AG10803 (cell line): ENCODE measurements around the gene ENAH.

Source experiments
- DNase-seq: peaks from one replicate; pipeline ENCODE4 v3.0.0; 2010; ENCODE audit warnings: low read depth
- H3K4me3 ChIP-seq: 2 replicates; pipeline ENCODE4 v1.5.1; 2011; ENCODE audit warnings: mild to moderate bottlenecking, low read length, control low read depth
- TF ChIP-seq, protein P1 (sequence below): conservative IDR thresholded peaks from 2 replicates; pipeline ENCODE4 v1.5.1; 2011; ENCODE audit warnings: mild to moderate bottlenecking, low read length, control low read depth, inconsistent platforms

The ENAH gene

DNA sequence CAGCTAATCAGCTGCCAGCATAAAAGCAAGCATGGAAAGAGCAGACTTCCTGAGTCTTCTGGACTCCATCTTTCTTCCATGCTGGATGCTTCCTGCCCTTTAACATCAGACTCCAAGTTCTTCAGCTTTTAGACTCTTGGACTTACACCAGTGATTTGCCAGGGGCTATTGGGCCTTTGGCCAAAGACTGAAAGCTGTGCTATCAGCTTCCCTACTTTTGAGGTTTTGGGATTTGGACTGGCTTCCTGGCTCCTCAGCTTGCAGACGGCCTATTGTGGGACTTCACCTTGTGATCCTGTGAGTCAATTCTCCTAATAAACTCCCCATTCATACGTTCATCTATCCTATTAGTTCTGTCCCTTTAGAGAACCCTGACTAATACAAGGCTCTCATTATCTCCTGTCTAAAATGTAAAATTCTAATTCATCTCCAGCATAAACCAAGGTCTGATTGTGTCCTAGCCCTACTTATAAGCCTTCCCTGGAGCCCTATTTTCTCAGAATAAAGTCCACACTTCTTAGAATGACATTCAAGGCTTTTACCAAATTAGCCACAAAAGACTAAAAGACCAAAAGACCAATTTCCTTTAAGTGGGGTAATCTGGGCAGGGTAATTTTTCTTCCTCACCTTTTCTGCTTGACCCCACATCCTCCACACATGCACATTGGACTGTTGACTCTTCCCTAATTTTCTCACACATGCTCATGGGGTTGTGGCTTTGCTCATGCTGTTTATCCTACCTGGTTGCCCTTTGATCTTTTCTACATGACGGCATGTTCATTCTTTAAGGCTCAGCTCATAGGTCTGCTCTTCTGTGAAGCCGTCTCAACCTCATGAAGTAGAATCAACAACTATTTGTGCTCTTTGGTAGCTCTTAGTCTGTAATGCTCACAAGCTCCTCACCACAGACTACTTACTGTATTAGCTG lies 18.1 kb upstream of the ENAH start:
- TF ChIP-seq, protein P1, sequence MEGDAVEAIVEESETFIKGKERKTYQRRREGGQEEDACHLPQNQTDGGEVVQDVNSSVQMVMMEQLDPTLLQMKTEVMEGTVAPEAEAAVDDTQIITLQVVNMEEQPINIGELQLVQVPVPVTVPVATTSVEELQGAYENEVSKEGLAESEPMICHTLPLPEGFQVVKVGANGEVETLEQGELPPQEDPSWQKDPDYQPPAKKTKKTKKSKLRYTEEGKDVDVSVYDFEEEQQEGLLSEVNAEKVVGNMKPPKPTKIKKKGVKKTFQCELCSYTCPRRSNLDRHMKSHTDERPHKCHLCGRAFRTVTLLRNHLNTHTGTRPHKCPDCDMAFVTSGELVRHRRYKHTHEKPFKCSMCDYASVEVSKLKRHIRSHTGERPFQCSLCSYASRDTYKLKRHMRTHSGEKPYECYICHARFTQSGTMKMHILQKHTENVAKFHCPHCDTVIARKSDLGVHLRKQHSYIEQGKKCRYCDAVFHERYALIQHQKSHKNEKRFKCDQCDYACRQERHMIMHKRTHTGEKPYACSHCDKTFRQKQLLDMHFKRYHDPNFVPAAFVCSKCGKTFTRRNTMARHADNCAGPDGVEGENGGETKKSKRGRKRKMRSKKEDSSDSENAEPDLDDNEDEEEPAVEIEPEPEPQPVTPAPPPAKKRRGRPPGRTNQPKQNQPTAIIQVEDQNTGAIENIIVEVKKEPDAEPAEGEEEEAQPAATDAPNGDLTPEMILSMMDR, result no peak
- DNase-seq, result no peak
- H3K4me3 ChIP-seq, result no peak overlapping the region

DNA sequence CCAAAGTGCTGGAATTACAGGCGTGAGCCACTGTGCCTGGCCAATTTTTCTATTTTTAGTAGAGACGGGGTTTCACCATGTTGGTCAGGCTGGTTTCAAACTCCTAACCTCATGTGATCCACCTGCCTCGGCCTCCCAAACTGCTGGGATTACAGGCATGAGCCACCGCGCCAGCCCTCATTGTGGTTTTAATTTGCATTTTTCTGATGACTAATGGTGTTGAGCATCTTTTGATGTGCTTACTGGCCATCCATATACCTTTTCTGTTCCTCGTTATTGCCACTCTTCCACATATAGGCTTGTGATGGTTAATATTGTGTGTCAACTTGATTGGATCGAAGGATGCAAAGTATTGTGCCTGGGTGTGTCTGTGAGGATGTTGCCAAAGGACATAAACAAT lies 17.4 kb upstream of the ENAH start:
- no peak for DNase-seq

DNA sequence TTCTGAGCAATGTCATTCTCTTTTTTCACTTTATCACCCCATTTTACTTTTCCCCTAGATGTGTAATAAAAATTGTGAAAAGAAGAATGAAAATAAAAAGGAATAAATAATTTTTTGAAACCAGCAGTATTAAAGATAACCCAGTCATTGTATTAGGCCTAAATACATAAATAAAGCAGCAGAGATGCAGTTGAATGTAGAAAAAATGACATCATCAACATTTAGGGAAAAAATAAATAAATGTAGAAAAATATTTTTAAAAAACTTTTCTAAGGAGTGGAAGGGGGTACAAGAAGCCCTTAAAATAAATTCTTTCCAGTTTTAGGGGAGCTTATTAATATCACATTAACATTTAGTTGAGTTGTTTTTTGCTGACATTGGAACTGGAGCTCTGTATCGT lies 15.3 kb upstream of the ENAH start:
- no peak overlapping the region for H3K4me3 ChIP-seq
- DNase-seq, result no peak
- TF ChIP-seq, protein P1, result no peak

More for the DNA sequence above, 17.4 kb upstream of the ENAH start:
- no peak overlapping the region for H3K4me3 ChIP-seq
- TF ChIP-seq, protein P1, result no peak

DNA sequence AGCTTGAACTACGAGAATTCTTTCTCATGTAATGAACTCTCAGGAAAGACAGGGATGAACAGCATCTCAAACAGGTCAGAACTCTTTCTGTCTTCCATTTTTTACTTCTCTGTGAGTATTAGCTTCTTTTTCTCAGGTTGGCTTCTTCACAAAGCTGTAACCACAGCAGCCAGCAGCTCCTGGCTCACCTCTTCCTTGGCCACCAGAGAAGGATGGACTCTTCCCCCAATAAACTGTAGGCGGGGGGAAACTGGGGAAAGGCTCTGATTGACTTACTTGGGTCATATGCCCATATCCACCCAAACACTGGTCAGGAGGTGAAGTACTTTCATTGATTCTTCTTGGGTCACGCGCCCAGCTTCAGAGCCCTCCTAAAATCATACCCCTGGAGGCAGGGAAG lies 14.4 kb upstream of the ENAH start:
- DNase-seq, result no peak
- H3K4me3 ChIP-seq, result no peak overlapping the region
- TF ChIP-seq, protein P1, result no peak

DNA sequence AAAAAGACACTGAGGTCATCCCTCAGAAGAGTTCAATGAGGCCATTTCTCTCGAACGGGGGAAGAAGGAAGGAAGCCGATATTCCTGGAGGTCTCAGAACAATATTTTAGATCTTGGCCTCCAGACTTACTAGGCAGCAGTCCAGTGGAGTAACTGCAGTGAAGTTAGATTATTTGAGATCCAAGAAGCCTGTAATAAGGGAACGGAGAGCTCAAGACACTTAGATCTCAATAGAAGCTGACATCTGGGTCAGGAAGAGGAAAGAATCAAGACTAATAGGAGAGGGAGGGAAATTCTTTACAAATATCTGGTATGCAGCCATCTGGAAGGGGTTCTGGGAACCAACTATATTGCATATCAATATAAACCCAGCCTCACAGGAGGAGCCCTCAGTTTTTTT lies 13.6 kb upstream of the ENAH start:
- TF ChIP-seq, protein P1, result no peak

DNA sequence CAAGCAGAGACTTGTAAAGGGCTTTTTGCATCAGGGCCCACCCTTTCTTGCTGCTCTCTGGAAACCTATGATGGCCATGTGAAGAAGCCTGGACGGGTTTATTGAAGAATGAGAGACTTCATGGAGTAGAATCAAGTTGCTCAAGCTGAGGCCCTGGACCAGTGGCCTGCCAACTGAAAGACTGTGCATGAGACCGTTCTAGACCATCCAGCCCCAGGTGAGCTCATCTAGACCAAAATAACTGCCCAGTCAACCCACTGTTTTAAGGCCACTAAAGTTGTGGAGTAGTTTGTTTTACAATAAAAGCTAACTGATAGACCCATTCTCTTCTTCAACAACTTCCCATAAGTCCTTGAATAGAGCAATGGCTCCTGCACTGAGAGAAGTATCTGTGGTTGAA lies 11.8 kb upstream of the ENAH start:
- TF ChIP-seq, protein P1, result no peak
- no peak for DNase-seq
- no peak overlapping the region for H3K4me3 ChIP-seq

More for the DNA sequence above, 13.6 kb upstream of the ENAH start:
- DNase-seq, result no peak
- H3K4me3 ChIP-seq, result no peak overlapping the region

DNA sequence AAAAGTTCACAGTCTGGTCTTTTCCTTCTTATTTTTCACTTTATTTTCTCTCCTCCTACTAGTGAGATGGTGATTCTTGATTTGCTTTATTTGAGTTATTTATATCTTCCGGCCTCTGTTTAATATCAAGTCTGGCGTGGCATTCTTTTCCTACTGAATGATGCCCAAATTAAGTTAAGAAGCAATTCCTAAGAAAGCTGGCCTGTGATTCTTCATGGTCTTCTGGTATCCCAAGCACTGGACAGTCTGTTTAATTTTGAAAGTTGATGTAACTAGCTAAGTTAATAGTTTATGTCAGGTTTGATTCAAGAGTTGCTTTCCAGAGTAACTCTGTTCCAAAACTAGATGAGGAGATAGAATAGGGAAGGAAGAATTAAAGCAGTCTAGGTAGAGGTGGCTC lies 9.2 kb upstream of the ENAH start:
- no peak for DNase-seq
- TF ChIP-seq, protein P1, result no peak

More for the DNA sequence above, 9.2 kb upstream of the ENAH start:
- no peak overlapping the region for H3K4me3 ChIP-seq
